ENCODE results near the gene ZNF503. TPM values are rescaled to one million over a fixed set of nuclear protein-coding genes. Genes with fewer than 3 reads are reported as not detected.
A peak's percentile ranks its signal among the peaks of the same experiment; 100 is the strongest.
"Not testable (repeated sequence)": the region's sequence is repeated elsewhere in the genome, so short reads cannot be mapped to it uniquely, and the experiment has no call there.

Gene ZNF503
- polyA plus RNA-seq, 2 of the 4 experiments (the other 2 are of a cell fraction), result 0.54 to 12.8 TPM

GRCh38 chr10:75369838-75370237 is 31.7 kb downstream of the ZNF503 start:
- 68% methylated on average over 9 of the region's 9 CpGs for WGBS (ENCODE audit: missing lambda C conversion rate)
- FAIRE-seq, CTCF ChIA-PET: not testable (repeated sequence)

GRCh38 chr10:75367901-75368300 is 33.7 kb downstream of the ZNF503 start:
- DNase-seq (ENCODE audit: low read depth in 1 of 2, low spot score in 1 of 2) (no peak), ATAC-seq (no peak), FAIRE-seq (no peak)
- TF ChIP-seq HMGXB4 (CRISPR knock-in tag; IDR thresholded peaks at IDR 0.05; ENCODE audit: borderline replicate concordance) (no peak), HOXB5 (CRISPR knock-in tag; IDR thresholded peaks at IDR 0.05) (no peak), HES2 (IDR thresholded peaks at IDR 0.05) (no peak), CTCF (IDR thresholded peaks at IDR 0.05) (no peak), EHMT2 (IDR thresholded peaks at IDR 0.05; ENCODE audit: low read depth) (no peak), NFE2L2 (conservative IDR thresholded peaks at IDR 0.05; ENCODE audit: low read length) (no peak), ATOH8 (CRISPR knock-in tag; IDR thresholded peaks at IDR 0.05; ENCODE audit: low read depth) (no peak), RCOR1 (IDR thresholded peaks at IDR 0.05; ENCODE audit: low read depth, low read length) (no peak), POLR2AphosphoS2 (conservative IDR thresholded peaks at IDR 0.05; ENCODE audit: low read length) (no peak), SMC3 (IDR thresholded peaks at IDR 0.05) (no peak), EP300 (IDR thresholded peaks at IDR 0.05) (no peak), CHD2 (IDR thresholded peaks at IDR 0.05; ENCODE audit: low read length, partially characterized antibody) (no peak)
- no peaks in the 10 kb centered on the region for H3K4me1 ChIP-seq
- no peak overlapping the region for H3K4me3 ChIP-seq
- POLR2A ChIA-PET, result no interaction called here
- whole genome bisulfite sequencing (ENCODE audit: missing lambda C conversion rate), result 67% methylated on average over 2 of the region's 2 CpGs
- H3K9me3 ChIP-seq, result peaks cover 8% of the 10 kb centered on the region
- no peak overlapping the region for H3K4me2 ChIP-seq
- CTCF ChIA-PET, result interaction anchor here (0.6 to 1.6 kb wide), 2 partner anchors 20 to 27 kb away, joined by 3 to 5 read pairs; no protein-coding TSS in a partner anchor
- no peak overlapping the region for H3K27ac ChIP-seq

More at GRCh38 chr10:75369838-75370237, 31.7 kb downstream of the ZNF503 start:
- H3K4me1 ChIP-seq; H3K27ac ChIP-seq; ATAC-seq; H3K4me3 ChIP-seq; POLR2A ChIA-PET; H3K4me2 ChIP-seq; H3K9me3 ChIP-seq; DNase-seq (ENCODE audit: low read depth in 1 of 2, low spot score in 1 of 2): not testable (repeated sequence)
- peak; percentile 88 for TF ChIP-seq ZC3H11A (IDR thresholded peaks at IDR 0.05)

GRCh38 chr10:75367021-75367487 is 34.5 kb downstream of the ZNF503 start:
- Histone ChIP-seq H3K4me1 (no peaks in the 10 kb centered on the region), H3K4me3 (no peak overlapping the region), H3K27ac (no peak overlapping the region), H3K9me3 (peaks cover 8% of the 10 kb centered on the region), H3K4me2 (no peak overlapping the region)
- FAIRE-seq (no peak), ATAC-seq (no peak), DNase-seq (ENCODE audit: low read depth in 1 of 2, low spot score in 1 of 2) (no peak)
- CTCF ChIA-PET, result interaction anchor here (1.1 to 1.2 kb wide), 2 partner anchors 29 to 111 kb away, joined by 4 read pairs; no protein-coding TSS in a partner anchor
- WGBS (ENCODE audit: missing lambda C conversion rate), result 72% methylated on average over 8 of the region's 8 CpGs
- TF ChIP-seq NFE2L2 (conservative IDR thresholded peaks at IDR 0.05; ENCODE audit: low read length), result no peak
- TF ChIP-seq BCL3 (IDR thresholded peaks at IDR 0.05), result no peak
- no peak for TF ChIP-seq RFX5 (IDR thresholded peaks at IDR 0.05)
- TF ChIP-seq ATOH8 (CRISPR knock-in tag; IDR thresholded peaks at IDR 0.05; ENCODE audit: low read depth), result no peak
- TF ChIP-seq GATA3 (IDR thresholded peaks at IDR 0.05; ENCODE audit: borderline replicate concordance), result no peak
- TF ChIP-seq BHLHE40 (IDR thresholded peaks at IDR 0.05; ENCODE audit: low read depth, low read length), result no peak
- TF ChIP-seq ZFP36 (IDR thresholded peaks at IDR 0.05; ENCODE audit: borderline replicate concordance, partially characterized antibody), result no peak
- no peak for TF ChIP-seq HEYL (CRISPR knock-in tag; IDR thresholded peaks at IDR 0.05)
- POLR2A ChIA-PET, result no interaction called here

All from A549 (cell line).